Measurements from ENCODE around the gene CFAP97.

GRCh38 chr4:185221912-185222311 is 18.1 kb upstream of the CFAP97 start:
- TF ChIP-seq POLR2AphosphoS5 (IDR thresholded peaks at IDR 0.05; ENCODE audit: low read depth, low read length) (no peak), SIN3A (IDR thresholded peaks at IDR 0.05; ENCODE audit: borderline replicate concordance, insufficient read depth, low read length) (no peak), FOXP2 (optimal IDR thresholded peaks at IDR 0.05; ENCODE audit: borderline replicate concordance, extremely low read depth, extremely low read length, insufficient read depth) (no peak), TAF1 (IDR thresholded peaks at IDR 0.05; ENCODE audit: borderline replicate concordance, insufficient read depth, low read length) (no peak)
- TF ChIP-seq, protein P1, sequence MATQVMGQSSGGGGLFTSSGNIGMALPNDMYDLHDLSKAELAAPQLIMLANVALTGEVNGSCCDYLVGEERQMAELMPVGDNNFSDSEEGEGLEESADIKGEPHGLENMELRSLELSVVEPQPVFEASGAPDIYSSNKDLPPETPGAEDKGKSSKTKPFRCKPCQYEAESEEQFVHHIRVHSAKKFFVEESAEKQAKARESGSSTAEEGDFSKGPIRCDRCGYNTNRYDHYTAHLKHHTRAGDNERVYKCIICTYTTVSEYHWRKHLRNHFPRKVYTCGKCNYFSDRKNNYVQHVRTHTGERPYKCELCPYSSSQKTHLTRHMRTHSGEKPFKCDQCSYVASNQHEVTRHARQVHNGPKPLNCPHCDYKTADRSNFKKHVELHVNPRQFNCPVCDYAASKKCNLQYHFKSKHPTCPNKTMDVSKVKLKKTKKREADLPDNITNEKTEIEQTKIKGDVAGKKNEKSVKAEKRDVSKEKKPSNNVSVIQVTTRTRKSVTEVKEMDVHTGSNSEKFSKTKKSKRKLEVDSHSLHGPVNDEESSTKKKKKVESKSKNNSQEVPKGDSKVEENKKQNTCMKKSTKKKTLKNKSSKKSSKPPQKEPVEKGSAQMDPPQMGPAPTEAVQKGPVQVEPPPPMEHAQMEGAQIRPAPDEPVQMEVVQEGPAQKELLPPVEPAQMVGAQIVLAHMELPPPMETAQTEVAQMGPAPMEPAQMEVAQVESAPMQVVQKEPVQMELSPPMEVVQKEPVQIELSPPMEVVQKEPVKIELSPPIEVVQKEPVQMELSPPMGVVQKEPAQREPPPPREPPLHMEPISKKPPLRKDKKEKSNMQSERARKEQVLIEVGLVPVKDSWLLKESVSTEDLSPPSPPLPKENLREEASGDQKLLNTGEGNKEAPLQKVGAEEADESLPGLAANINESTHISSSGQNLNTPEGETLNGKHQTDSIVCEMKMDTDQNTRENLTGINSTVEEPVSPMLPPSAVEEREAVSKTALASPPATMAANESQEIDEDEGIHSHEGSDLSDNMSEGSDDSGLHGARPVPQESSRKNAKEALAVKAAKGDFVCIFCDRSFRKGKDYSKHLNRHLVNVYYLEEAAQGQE (IDR thresholded peaks at IDR 0.05; ENCODE audit: insufficient read depth in 1 of 2, low read depth in 2 of 2, low read length in 2 of 2) = no peak
